Measurements from ENCODE around the gene PGGT1B. TPM values are rescaled to one million over a fixed set of nuclear protein-coding genes. Genes with fewer than 3 reads are reported as not detected.

The PGGT1B gene
- total and polyA plus RNA-seq, 9 of the 15 experiments (the other 6 are each of a cell fraction or from before 2014, with no cell fraction given) = 5.3 to 33.7 (median 19.8) TPM

GRCh38 chr5:115262321-115263077 lies at the start of gene PGGT1B (continued):
- TF ChIP-seq CUX1 (CRISPR knock-in tag; IDR thresholded peaks at IDR 0.05) = no peak
- no peak for TF ChIP-seq THAP12 (CRISPR knock-in tag; IDR thresholded peaks at IDR 0.05)
- no peak for TF ChIP-seq ATF1 (CRISPR knock-in tag; IDR thresholded peaks at IDR 0.05)
- TF ChIP-seq ATF1 (tag; IDR thresholded peaks at IDR 0.05) = peak; percentile 90
- TF ChIP-seq ARNT (IDR thresholded peaks at IDR 0.05) = no peak
- no peak for TF ChIP-seq RAD51 (IDR thresholded peaks at IDR 0.05; ENCODE audit: borderline replicate concordance, low read depth)
- TF ChIP-seq, protein P1, sequence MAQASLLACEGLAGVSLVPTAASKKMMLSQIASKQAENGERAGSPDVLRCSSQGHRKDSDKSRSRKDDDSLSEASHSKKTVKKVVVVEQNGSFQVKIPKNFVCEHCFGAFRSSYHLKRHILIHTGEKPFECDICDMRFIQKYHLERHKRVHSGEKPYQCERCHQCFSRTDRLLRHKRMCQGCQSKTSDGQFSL (CRISPR knock-in tag; IDR thresholded peaks at IDR 0.05) = no peak
- TF ChIP-seq, protein P1 (tag; IDR thresholded peaks at IDR 0.05) = no peak
- peak; percentile 77 for TF ChIP-seq POLR2B (IDR thresholded peaks at IDR 0.05; ENCODE audit: low read depth, partially characterized antibody)
- no peak for TF ChIP-seq NFXL1 (CRISPR knock-in tag; IDR thresholded peaks at IDR 0.05)
